Panc1 (cell line): Measurements from ENCODE around the gene BCAS3. TPM values are rescaled to one million over a fixed set of nuclear protein-coding genes. Genes with fewer than 3 reads are reported as not detected.

Experiments used
- ATAC-seq: fragments of 200-7000 bp; cut with Tn5 transposase; 2 replicates; pipeline ENCODE4 v1.9.1; 2020; ENCODE audit warnings: mild to moderate bottlenecking, moderate library complexity
- BruUV-seq: library from RNA; stranded (reverse); fragments of 400-500 nt; replicated peaks from 2 replicates; lab custom pipeline; 2021; lab: Mats Ljungman, UMichigan
- CTCF ChIA-PET: fragments of 300-600 bp; sonication (Branson Sonifier 250); formaldehyde crosslinking; loops from one replicate; lab custom pipeline; 2022; ENCODE audit warnings: antibody characterized with exemption; lab: Charles Lee
- POLR2A ChIA-PET: fragments of 300-600 bp; sonication (Branson Sonifier 250); formaldehyde crosslinking; loops from one replicate; lab custom pipeline; 2022; ENCODE audit warnings: antibody characterized with exemption; lab: Charles Lee
- DNase-seq: peaks from one replicate; pipeline ENCODE4 v3.0.0-alpha.2; 2010; ENCODE audit warnings: low read depth, low spot score
- H3K27ac ChIP-seq: 2 replicates; pipeline ENCODE4 v1.5.1; 2011; ENCODE audit warnings: mild to moderate bottlenecking, low read length, inconsistent platforms
- H3K27me3 ChIP-seq: fragments of 200-500 bp; sonication (Bioruptor generic); 2 replicates; pipeline ENCODE4 v1.6.0; 2014; ENCODE audit warnings: low read length, inconsistent platforms; ENCODE audit not compliant: control insufficient read depth, insufficient read depth
- H3K36me3 ChIP-seq: fragments of 200-500 bp; sonication (Bioruptor generic); 2 replicates; pipeline ENCODE4 v1.5.1; 2014; ENCODE audit warnings: inconsistent platforms, mild to moderate bottlenecking, low read length, moderate library complexity; ENCODE audit not compliant: control insufficient read depth, insufficient read depth
- H3K4me1 ChIP-seq: 2 replicates; pipeline ENCODE4 v1.5.1; 2011; ENCODE audit warnings: inconsistent platforms, mild to moderate bottlenecking, low read length, moderate library complexity; ENCODE audit not compliant: control insufficient read depth, insufficient read depth
- H3K4me3 ChIP-seq, 2 experiments: 2 replicates each; pipeline ENCODE4 v1.5.1; 2011 to 2012; ENCODE audit warnings: low read depth in 2 of 2, low read length in 2 of 2, mild to moderate bottlenecking in 2 of 2, inconsistent platforms in 1 of 2, moderate library complexity in 1 of 2
- H3K9me3 ChIP-seq: fragments of 200-500 bp; sonication (Bioruptor generic); 2 replicates; pipeline ENCODE4 v1.5.1; 2014; ENCODE audit warnings: low read depth, mild to moderate bottlenecking, inconsistent platforms, low read length, moderate library complexity; ENCODE audit not compliant: control insufficient read depth, insufficient read depth
- CTCF ChIP-seq: fragments of 450-650 bp; IDR thresholded peaks from 2 replicates; pipeline ENCODE4 v1.5.1; 2017; ENCODE audit warnings: mild to moderate bottlenecking
- POLR2AphosphoS5 ChIP-seq: IDR thresholded peaks from 2 replicates; pipeline ENCODE4 v1.6.1; 2012; ENCODE audit warnings: mild to moderate bottlenecking, low read depth, low read length, moderate library complexity
- REST ChIP-seq, 2 experiments: IDR thresholded peaks; 2 replicates each; pipeline ENCODE4 v1.6.1; 2011 to 2012; ENCODE audit warnings: low read depth in 2 of 2, control low read depth in 1 of 2, low read length in 1 of 2, mild to moderate bottlenecking in 1 of 2, moderate library complexity in 1 of 2; ENCODE audit not compliant: insufficient read depth in 1 of 2
- SIN3A ChIP-seq: IDR thresholded peaks from 2 replicates; pipeline ENCODE4 v1.6.1; 2012; ENCODE audit warnings: low read depth, mild to moderate bottlenecking, low read length, moderate library complexity, borderline replicate concordance; ENCODE audit not compliant: insufficient read depth
- TCF7L2 ChIP-seq: IDR thresholded peaks from 2 replicates; pipeline ENCODE4 v1.6.1; 2011; ENCODE audit warnings: mild to moderate bottlenecking, low read depth, low read length, inconsistent platforms
- in situ Hi-C: cut with HindIII; loops from 2 replicates; pipeline ENCODE4 v1.10.0; 2016; ENCODE audit warnings: low sequenced_read_pairs, low pct_unique_long_range_greater_than_20kb
- intact Hi-C: fragments of 100-400 bp; cut with micrococcal nuclease; formaldehyde crosslinking; loops from one replicate; pipeline ENCODE4 v1.10.0; 2022; ENCODE audit not compliant: unreplicated experiment
- total RNA-seq: library from RNA; stranded (reverse); gene quantifications from one replicate; pipeline ENCODE4 v1.2.1, GENCODE V29; 2021; ENCODE audit not compliant: unreplicated experiment

The BCAS3 gene
- total RNA-seq, 1 experiment from 2014 or later = 9.3 TPM

- in situ Hi-C loops = no loop called here
- CTCF ChIA-PET = no interaction called here
- Histone ChIP-seq H3K4me1 (no peaks in the 10 kb centered on the region), H3K9me3 (no peaks in the 10 kb centered on the region), H3K27me3 (no peaks in the 10 kb centered on the region), H3K36me3 (no peaks in the 10 kb centered on the region; the same call in 1 of the 2 replicates), H3K4me3 (no peak overlapping the region), H3K27ac (no peak overlapping the region)
- DNase-seq (no peak), ATAC-seq (no peak)
- POLR2A ChIA-PET = no interaction called here
- TF ChIP-seq REST (IDR thresholded peaks at IDR 0.05; ENCODE audit: insufficient read depth in 1 of 2, low read depth in 2 of 2, low read length in 1 of 2) = no peak
- TF ChIP-seq SIN3A = no peak
- TF ChIP-seq POLR2AphosphoS5 = no peak
- TF ChIP-seq TCF7L2 = no peak
- no peak for TF ChIP-seq CTCF
- intact Hi-C loops = no loop called here
- no TSS peak for BruUV-seq
Measured at GRCh38 chr17:60747069-60747808, 69.6 kb downstream of the BCAS3 start.

GRCh38 chr17:60748204-60748603 lies 70.6 kb downstream of the BCAS3 start:
- POLR2A ChIA-PET = no interaction called here
- intact Hi-C loops (no loop called here), in situ Hi-C loops (no loop called here)
- no TSS peak for BruUV-seq
- H3K4me3 ChIP-seq = no peak overlapping the region
- CTCF ChIA-PET = no interaction called here
- ATAC-seq = no peak
- TF ChIP-seq POLR2AphosphoS5 (no peak), SIN3A (no peak), TCF7L2 (no peak), REST (IDR thresholded peaks at IDR 0.05; ENCODE audit: insufficient read depth in 1 of 2, low read depth in 2 of 2, low read length in 1 of 2) (no peak), CTCF (no peak)
- H3K36me3 ChIP-seq = no peaks in the 10 kb centered on the region; the same call in 1 of the 2 replicates
- H3K9me3 ChIP-seq = no peaks in the 10 kb centered on the region
- no peaks in the 10 kb centered on the region for H3K27me3 ChIP-seq
- DNase-seq = no peak
- H3K4me1 ChIP-seq = no peaks in the 10 kb centered on the region
- no peak overlapping the region for H3K27ac ChIP-seq
